PFSK-1 (cell line): ENCODE results near the gene EED.

Experiments used
- POLR2AphosphoS5 ChIP-seq: IDR thresholded peaks from 2 replicates; pipeline ENCODE4 v1.6.1; 2012; ENCODE audit warnings: low read depth, mild to moderate bottlenecking, control low read depth, low read length, moderate library complexity
- REST ChIP-seq, 2 experiments: IDR thresholded peaks; 2 replicates each; pipeline versions ENCODE4 v1.6.1 to v1.8.0; 2011 to 2012; ENCODE audit warnings: low read depth in 2 of 2, low read length in 2 of 2, control low read depth in 1 of 2, inconsistent platforms in 1 of 2, mild to moderate bottlenecking in 1 of 2, moderate library complexity in 1 of 2; ENCODE audit not compliant: insufficient read depth in 1 of 2
- SIN3A ChIP-seq: IDR thresholded peaks from 2 replicates; pipeline ENCODE4 v1.6.1; 2012; ENCODE audit warnings: mild to moderate bottlenecking, low read length, moderate library complexity, borderline replicate concordance; ENCODE audit not compliant: insufficient read depth
- TAF1 ChIP-seq: IDR thresholded peaks from 2 replicates; pipeline ENCODE4 v1.6.1; 2012; ENCODE audit warnings: low read length, control low read depth, borderline replicate concordance; ENCODE audit not compliant: insufficient read depth

GRCh38 chr11:86201371-86201884 is 43.1 kb upstream of the EED start:
- no peak for TF ChIP-seq SIN3A
- TF ChIP-seq TAF1 = no peak
- TF ChIP-seq REST (IDR thresholded peaks at IDR 0.05; ENCODE audit: insufficient read depth in 1 of 2, low read depth in 2 of 2, low read length in 2 of 2) = no peak
- no peak for TF ChIP-seq POLR2AphosphoS5
